Measurements from ENCODE around the gene KLHL7. TPM values are rescaled to one million over a fixed set of nuclear protein-coding genes. Genes with fewer than 3 reads are reported as not detected.
"Not testable (repeated sequence)": the region's sequence is repeated elsewhere in the genome, so short reads cannot be mapped to it uniquely, and the experiment has no call there.

The KLHL7 gene
- total RNA-seq, 1 experiment from 2014 or later = 56.9 TPM

GRCh38 chr7:23181684-23182553 is 76.3 kb downstream of the KLHL7 start, which contains the start of gene NUP42:
NUP42 (plus strand) TSS chr7:23182048; CDS start chr7:23182086, 38 bp downstream.
- DNase-seq (ENCODE audit: low read depth) = peak; percentile 100

- DNase-seq (ENCODE audit: low read depth) = no peak
These were observed 77.9 kb downstream of the KLHL7 start for GRCh38 chr7:23183279-23184012.

GRCh38 chr7:23184291-23184690 is 78.7 kb downstream of the KLHL7 start:
- no peak for DNase-seq (ENCODE audit: low read depth)

- peak; percentile 61 for DNase-seq (ENCODE audit: low read depth)
These were observed 79.2 kb downstream of the KLHL7 start for GRCh38 chr7:23184709-23185359.

GRCh38 chr7:23185980-23186379 is 80.4 kb downstream of the KLHL7 start:
- no peak for DNase-seq (ENCODE audit: low read depth)

GRCh38 chr7:23191022-23191421 is 85.4 kb downstream of the KLHL7 start:
- peak; percentile 46 for DNase-seq (ENCODE audit: low read depth)

- DNase-seq (ENCODE audit: low read depth) = not testable (repeated sequence)
These were observed 88.2 kb downstream of the KLHL7 start for GRCh38 chr7:23193650-23194227.

- no peak for DNase-seq (ENCODE audit: low read depth)
These were observed 90.7 kb downstream of the KLHL7 start for GRCh38 chr7:23196306-23196705.

GRCh38 chr7:23197745-23198144 is 92.2 kb downstream of the KLHL7 start:
- DNase-seq (ENCODE audit: low read depth) = not testable (repeated sequence)

GRCh38 chr7:23200331-23200730 is 94.7 kb downstream of the KLHL7 start:
- no peak for DNase-seq (ENCODE audit: low read depth)

- DNase-seq (ENCODE audit: low read depth) = no peak
These were observed 98.7 kb downstream of the KLHL7 start for GRCh38 chr7:23204241-23204640.

GRCh38 chr7:23205577-23205908 is 100.0 kb downstream of the KLHL7 start:
- DNase-seq (ENCODE audit: low read depth) = no peak

- no peak for DNase-seq (ENCODE audit: low read depth)
These were observed 100.6 kb downstream of the KLHL7 start for GRCh38 chr7:23205909-23206767.

- no peak for DNase-seq (ENCODE audit: low read depth)
These were observed 101.4 kb downstream of the KLHL7 start for GRCh38 chr7:23207021-23207420.

- no peak for DNase-seq (ENCODE audit: low read depth)
These were observed 102.3 kb downstream of the KLHL7 start for GRCh38 chr7:23207884-23208283.

- DNase-seq (ENCODE audit: low read depth) = no peak
These were observed 102.7 kb downstream of the KLHL7 start for GRCh38 chr7:23208316-23208715.

GRCh38 chr7:23210506-23210905 is 104.9 kb downstream of the KLHL7 start:
- no peak for DNase-seq (ENCODE audit: low read depth)

- DNase-seq (ENCODE audit: low read depth) = no peak
These were observed 106.0 kb downstream of the KLHL7 start for GRCh38 chr7:23211589-23211988.

- DNase-seq (ENCODE audit: low read depth) = no peak
These were observed 106.8 kb downstream of the KLHL7 start for GRCh38 chr7:23212395-23212794.

- no peak for DNase-seq (ENCODE audit: low read depth)
These were observed 107.3 kb downstream of the KLHL7 start for GRCh38 chr7:23212841-23213240.

- DNase-seq (ENCODE audit: low read depth) = no peak
These were observed 108.2 kb downstream of the KLHL7 start for GRCh38 chr7:23213755-23214154.

Measured in M059J (cell line).